ENCODE measurements around the gene CBR3.

- TF ChIP-seq NFE2L1 (CRISPR knock-in tag; IDR thresholded peaks at IDR 0.05): no peak
- TF ChIP-seq ATF1 (CRISPR knock-in tag; IDR thresholded peaks at IDR 0.05): no peak
- TF ChIP-seq, protein P1, sequence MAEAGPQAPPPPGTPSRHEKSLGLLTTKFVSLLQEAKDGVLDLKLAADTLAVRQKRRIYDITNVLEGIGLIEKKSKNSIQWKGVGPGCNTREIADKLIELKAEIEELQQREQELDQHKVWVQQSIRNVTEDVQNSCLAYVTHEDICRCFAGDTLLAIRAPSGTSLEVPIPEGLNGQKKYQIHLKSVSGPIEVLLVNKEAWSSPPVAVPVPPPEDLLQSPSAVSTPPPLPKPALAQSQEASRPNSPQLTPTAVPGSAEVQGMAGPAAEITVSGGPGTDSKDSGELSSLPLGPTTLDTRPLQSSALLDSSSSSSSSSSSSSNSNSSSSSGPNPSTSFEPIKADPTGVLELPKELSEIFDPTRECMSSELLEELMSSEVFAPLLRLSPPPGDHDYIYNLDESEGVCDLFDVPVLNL (CRISPR knock-in tag; IDR thresholded peaks at IDR 0.05; ENCODE audit: borderline replicate concordance, low read depth): no peak
- TF ChIP-seq NFYB (CRISPR knock-in tag; conservative IDR thresholded peaks at IDR 0.05; ENCODE audit: low read depth): no peak
- no peak for TF ChIP-seq FOXJ3 (CRISPR knock-in tag; IDR thresholded peaks at IDR 0.05; ENCODE audit: borderline replicate concordance)
These were observed 7.5 kb upstream of the CBR3 start for GRCh38 chr21:36127250-36127904.

Measured in WTC11 (cell line).